Lung (tissue), 12 donors: ENCODE data around the gene GALT. TPM values are rescaled to one million over a fixed set of nuclear protein-coding genes. Genes with fewer than 3 reads are reported as not detected.
A peak's percentile ranks its signal among the peaks of the same experiment; 100 is the strongest.

Source experiments
- ATAC-seq: fragments of 200-7000 bp; cut with Tn5 transposase; one replicate; pipeline ENCODE4 v1.9.1; 2020; ENCODE audit warnings: moderate number of reproducible peaks; ENCODE audit not compliant: insufficient read depth, low FRiP score
- DNase-seq, 3 donors: peaks; one replicate each; pipeline ENCODE4 v3.0.0-alpha.2; 2013 to 2017
- H3K27ac ChIP-seq, 2 donors: one replicate each; pipeline ENCODE4 v1.5.1; 2013; ENCODE audit warnings: mild to moderate bottlenecking in 2 of 2, moderate library complexity in 2 of 2, control low read depth in 1 of 2, inconsistent platforms in 1 of 2, low read depth in 1 of 2, low read length in 1 of 2
- H3K27me3 ChIP-seq, 3 donors: one replicate each; pipeline ENCODE4 v1.5.1; 2013; ENCODE audit warnings: low read length in 2 of 3; ENCODE audit not compliant: control insufficient read depth in 3 of 3, insufficient read depth in 3 of 3
- H3K36me3 ChIP-seq, 4 donors: one replicate each; pipeline ENCODE4 v1.5.1; 2013; ENCODE audit warnings: low read length in 4 of 4, mild to moderate bottlenecking in 1 of 4, moderate library complexity in 1 of 4; ENCODE audit not compliant: control insufficient read depth in 4 of 4, insufficient read depth in 4 of 4
- H3K4me1 ChIP-seq, 5 donors: one replicate each; pipeline ENCODE4 v1.5.1; 2013; ENCODE audit warnings: low read length in 5 of 5, mild to moderate bottlenecking in 2 of 5, moderate library complexity in 1 of 5; ENCODE audit not compliant: control insufficient read depth in 5 of 5, insufficient read depth in 5 of 5
- H3K4me3 ChIP-seq: one replicate; pipeline ENCODE4 v1.5.1; 2013; ENCODE audit warnings: mild to moderate bottlenecking, control low read depth, moderate library complexity
- H3K9ac ChIP-seq, 2 donors: one replicate each; pipeline ENCODE4 v1.5.1; 2013; ENCODE audit warnings: low read length in 2 of 2, control low read depth in 1 of 2; ENCODE audit not compliant: insufficient read depth in 1 of 2
- H3K9me3 ChIP-seq, 4 donors: one replicate each; pipeline ENCODE4 v1.5.1; 2013; ENCODE audit warnings: low read length in 3 of 4, mild to moderate bottlenecking in 1 of 4, moderate library complexity in 1 of 4; ENCODE audit not compliant: control insufficient read depth in 4 of 4, insufficient read depth in 3 of 4
- CTCF ChIP-seq: IDR thresholded peaks from 2 replicates; pipeline ENCODE4 v1.5.1; 2012; ENCODE audit warnings: mild to moderate bottlenecking; ENCODE audit errors: control extremely low read depth, extremely low read depth
- WGBS, 2 donors: extraction: QIAGEN DNeasy Blood & Tissue Kit; methylation state at CpG; one replicate each; pipeline ENCODE4 v1.1.7; 2013; 5-methylcytosine and 5-hydroxymethylcytosine counted together
- polyA plus RNA-seq, 2 donors: library from polyadenylated mRNA; stranded (reverse); fragments of 200-250 nt; gene quantifications; one replicate each; pipeline ENCODE4 v1.2.1, GENCODE V29; 2013
- total RNA-seq, 2 donors: library from RNA; depleted of rRNA in 1 of 2; stranded (reverse); fragments of >200 nt in 1 of 2; gene quantifications; one replicate each; pipeline ENCODE4 v1.2.1, GENCODE V29; 2014 to 2021
- donor health status: control.
- donor health status: control.
- donor health status: Bipolar disorder and iron deficiency.
- donor health status: healthy.
- donor health status: DM: yes; HTN: yes; CAD: no.

Gene GALT
- total and polyA plus RNA-seq, 4 donors, result 23.9 to 53.0 (median 41.4) TPM

GRCh38 chr9:34611251-34611810 lies 35.1 kb upstream of the GALT start:
- H3K4me1 ChIP-seq, result peaks cover 3 to 20% (median 8%) of the 10 kb centered on the region in 5 donors
- no peak for ATAC-seq
- peak; percentile 41 to 44 (median 42) for DNase-seq
- H3K9ac ChIP-seq, result peak overlapping the region; percentile 76 to 89
- no peaks in the 10 kb centered on the region for H3K27me3 ChIP-seq
- no peak for TF ChIP-seq CTCF
- peak overlapping the region; percentile 87 to 91 for H3K27ac ChIP-seq
- H3K4me3 ChIP-seq, result peak overlapping the region; percentile 80
- 61 to 72% methylated on average over 10 of the region's 10 CpGs for WGBS, 2 donors
- H3K36me3 ChIP-seq, result peaks cover 0 to 18% (median 14%) of the 10 kb centered on the region in 4 donors
- no peaks in the 10 kb centered on the region for H3K9me3 ChIP-seq

GRCh38 chr9:34611811-34612787 lies 34.4 kb upstream of the GALT start, which contains the start of gene RPP25L:
RPP25L (minus strand) TSS chr9:34612097; CDS start chr9:34611296, 801 bp downstream.
- DNase-seq (peak; percentile 89 to 95 (median 92)), ATAC-seq (peak; percentile 98)
- TF ChIP-seq CTCF, result no peak
- Histone ChIP-seq H3K36me3 (peaks cover 3 to 24% (median 18%) of the 10 kb centered on the region in 4 donors), H3K4me3 (peak within 1 kb of the TSS; percentile 80), H3K27ac (peak within 1 kb of the TSS; percentile 87 to 91), H3K27me3 (no peaks in the 10 kb centered on the region), H3K4me1 (peaks cover 3 to 20% (median 8%) of the 10 kb centered on the region in 5 donors), H3K9me3 (no peaks in the 10 kb centered on the region), H3K9ac (peak within 1 kb of the TSS; percentile 76 to 89)
- 1% methylated on average over 77 of the region's 77 CpGs for WGBS, 2 donors

GRCh38 chr9:34612788-34613390 lies 33.6 kb upstream of the GALT start:
- 1 to 2% methylated on average over 15 of the region's 15 CpGs for WGBS, 2 donors
- TF ChIP-seq CTCF, result peak; percentile 74
- H3K9ac ChIP-seq, result no peak overlapping the region
- no peak overlapping the region for H3K4me3 ChIP-seq
- no peaks in the 10 kb centered on the region for H3K27me3 ChIP-seq
- ATAC-seq (peak; percentile 63), DNase-seq (peak; percentile 82 to 88 (median 86))
- no peaks in the 10 kb centered on the region for H3K9me3 ChIP-seq
- H3K36me3 ChIP-seq, result peaks cover 5 to 31% (median 22%) of the 10 kb centered on the region in 4 donors
- H3K27ac ChIP-seq, result no peak overlapping the region
- peaks cover 3 to 20% (median 8%) of the 10 kb centered on the region in 5 donors for H3K4me1 ChIP-seq
